Small intestine (tissue), 7 donors: ENCODE results near the gene IGLON5. TPM values are rescaled to one million over a fixed set of nuclear protein-coding genes. Genes with fewer than 3 reads are reported as not detected.

Experiments
- DNase-seq, 2 donors: peaks; one replicate each; pipeline versions ENCODE4 v3.0.0 to v3.0.0-alpha.2; 2013
- FAIRE-seq: peaks from 2 replicates; lab custom pipeline; 2012; peaks lifted over from hg19 to GRCh38; lab: Jason Lieb, UNC
- H3K27ac ChIP-seq, 3 donors: one replicate each; pipeline ENCODE4 v1.5.1; 2013; ENCODE audit warnings: low read length in 2 of 3, mild to moderate bottlenecking in 2 of 3, control low read depth in 1 of 3, inconsistent platforms in 1 of 3, low read depth in 1 of 3, moderate library complexity in 1 of 3
- H3K27me3 ChIP-seq, 3 donors: one replicate each; pipeline ENCODE4 v1.6.1; 2013; ENCODE audit warnings: low read length in 3 of 3, inconsistent platforms in 1 of 3; ENCODE audit not compliant: control insufficient read depth in 3 of 3, insufficient read depth in 3 of 3
- H3K36me3 ChIP-seq, 3 donors: one replicate each; pipeline ENCODE4 v1.6.1; 2013; ENCODE audit warnings: low read length in 3 of 3, inconsistent platforms in 1 of 3, low read depth in 1 of 3, mild to moderate bottlenecking in 1 of 3, moderate library complexity in 1 of 3; ENCODE audit not compliant: control insufficient read depth in 3 of 3, insufficient read depth in 2 of 3
- H3K4me1 ChIP-seq, 3 donors: one replicate each; pipeline ENCODE4 v1.6.1; 2013; ENCODE audit warnings: low read length in 2 of 3, inconsistent platforms in 1 of 3, low read depth in 1 of 3, mild to moderate bottlenecking in 1 of 3, moderate library complexity in 1 of 3; ENCODE audit not compliant: control insufficient read depth in 3 of 3, insufficient read depth in 2 of 3
- H3K4me3 ChIP-seq, 3 donors: one replicate each; pipeline ENCODE4 v1.5.1; 2013; ENCODE audit warnings: low read length in 3 of 3, control low read depth in 1 of 3, inconsistent platforms in 1 of 3, low read depth in 1 of 3, mild to moderate bottlenecking in 1 of 3, moderate library complexity in 1 of 3
- H3K9me3 ChIP-seq, 2 donors: one replicate each; pipeline ENCODE4 v1.6.1; 2013; ENCODE audit warnings: low read depth in 1 of 2, low read length in 1 of 2; ENCODE audit not compliant: control insufficient read depth in 2 of 2, insufficient read depth in 1 of 2
- WGBS, 3 donors: extraction: QIAGEN DNeasy Blood & Tissue Kit; methylation state at CpG; one replicate each; pipeline ENCODE4 v1.1.7; 2013; 5-methylcytosine and 5-hydroxymethylcytosine counted together
- polyA plus RNA-seq, 4 donors: library from polyadenylated mRNA; stranded (reverse) in 3 of 4; unstranded in 1 of 4; fragments of 200-250 nt in 3 of 4; fragments of 120-200 nt in 1 of 4; gene quantifications; one replicate each; pipeline versions ENCODE4 v1.2.1 to v1.2.3, GENCODE V29; 2013
- donor health status: healthy with polysubstance abuse.
- donor health status: control.
- donor health status: control.
- donor health status: Bipolar disorder and iron deficiency.
- donor health status: healthy.

IGLON5 gene
- polyA plus RNA-seq, 4 donors, result 1.1 to 1.3 TPM; not detected in 2

- WGBS, 3 donors, result 89% methylated on average over 7 of the region's 7 CpGs
Measured at GRCh38 chr19:51357952-51358351, 46.5 kb downstream of the IGLON5 start.

GRCh38 chr19:51359294-51359693, 47.9 kb downstream of the IGLON5 start:
- H3K9me3 ChIP-seq, result no peaks in the 10 kb centered on the region
- no peak overlapping the region for H3K27ac ChIP-seq
- 92 to 97% (median 94%) methylated on average over 4 of the region's 4 CpGs for WGBS, 3 donors
- peaks cover 0 to 30% (median 3%) of the 10 kb centered on the region in 3 donors for H3K4me1 ChIP-seq
- H3K27me3 ChIP-seq, result no peaks in the 10 kb centered on the region
- no peak overlapping the region for H3K4me3 ChIP-seq
- peaks cover 0 to 27% (median 0%) of the 10 kb centered on the region in 3 donors for H3K36me3 ChIP-seq
- DNase-seq (no peak), FAIRE-seq (no peak)

More at GRCh38 chr19:51357952-51358351, 46.5 kb downstream of the IGLON5 start:
- no peak for FAIRE-seq
- no peak for DNase-seq
- Histone ChIP-seq H3K9me3 (no peaks in the 10 kb centered on the region), H3K27ac (no peak overlapping the region), H3K4me3 (no peak overlapping the region), H3K27me3 (no peaks in the 10 kb centered on the region), H3K36me3 (peaks cover 0 to 32% (median 0%) of the 10 kb centered on the region in 3 donors), H3K4me1 (peaks cover 0 to 16% (median 3%) of the 10 kb centered on the region in 3 donors)

- Histone ChIP-seq H3K4me1 (peaks cover 0 to 34% (median 3%) of the 10 kb centered on the region in 3 donors), H3K36me3 (peaks cover 0 to 31% (median 0%) of the 10 kb centered on the region in 3 donors), H3K4me3 (no peak overlapping the region), H3K27me3 (no peaks in the 10 kb centered on the region), H3K9me3 (no peaks in the 10 kb centered on the region), H3K27ac (peak overlapping the region in 1 of 3 donors; percentile 45)
- 71 to 85% (median 75%) methylated on average over 13 of the region's 13 CpGs for WGBS, 3 donors
- FAIRE-seq (no peak), DNase-seq (peak in 1 of 2 donors; percentile 57)
Measured at GRCh38 chr19:51361239-51361638, 49.8 kb downstream of the IGLON5 start.

GRCh38 chr19:51364200-51365106, 53.0 kb downstream of the IGLON5 start:
- peak in 1 of 2 donors; percentile 33 for DNase-seq
- FAIRE-seq, result no peak
- WGBS, 3 donors, result 60 to 75% (median 63%) methylated on average over 15 of the region's 15 CpGs
- H3K27ac ChIP-seq, result peak overlapping the region; percentile 16 to 95 (median 28)
- no peak overlapping the region for H3K4me3 ChIP-seq
- H3K36me3 ChIP-seq, result peaks cover 0 to 19% (median 0%) of the 10 kb centered on the region in 3 donors
- H3K4me1 ChIP-seq, result peaks cover 0 to 40% (median 3%) of the 10 kb centered on the region in 3 donors
- no peaks in the 10 kb centered on the region for H3K27me3 ChIP-seq
- no peaks in the 10 kb centered on the region for H3K9me3 ChIP-seq

GRCh38 chr19:51365211-51365964, 53.9 kb downstream of the IGLON5 start:
- peaks cover 0 to 40% (median 3%) of the 10 kb centered on the region in 3 donors for H3K4me1 ChIP-seq
- FAIRE-seq, result no peak
- no peaks in the 10 kb centered on the region for H3K27me3 ChIP-seq
- WGBS, 3 donors, result 9 to 20% (median 14%) methylated on average over 10 of the region's 10 CpGs
- peak overlapping the region; percentile 63 to 98 (median 81) for H3K4me3 ChIP-seq
- DNase-seq, result peak; percentile 66 to 81
- H3K9me3 ChIP-seq, result no peaks in the 10 kb centered on the region
- H3K36me3 ChIP-seq, result peaks cover 0 to 13% (median 0%) of the 10 kb centered on the region in 3 donors
- H3K27ac ChIP-seq, result peak overlapping the region; percentile 94 to 97 (median 97)

- FAIRE-seq, result no peak
- H3K4me1 ChIP-seq, result peaks cover 0 to 40% (median 3%) of the 10 kb centered on the region in 3 donors
Measured at GRCh38 chr19:51365965-51366388, 54.5 kb downstream of the IGLON5 start, which contains the start of gene ETFB. ETFB (minus strand) TSS chr19:51366388; CDS start chr19:51366326, 62 bp downstream.

GRCh38 chr19:51366389-51367254, 55.2 kb downstream of the IGLON5 start:
- Histone ChIP-seq H3K4me1 (peaks cover 0 to 36% (median 3%) of the 10 kb centered on the region in 3 donors), H3K4me3 (peak overlapping the region; percentile 63 to 98 (median 81)), H3K9me3 (no peaks in the 10 kb centered on the region), H3K36me3 (peaks cover 0 to 7% (median 0%) of the 10 kb centered on the region in 3 donors), H3K27me3 (no peaks in the 10 kb centered on the region), H3K27ac (peak overlapping the region; percentile 93 to 97 (median 97))
- no peak for FAIRE-seq
- WGBS, 3 donors, result 0 to 1% (median 1%) methylated on average over 52 to 54 of the region's 54 CpGs
- DNase-seq, result peak; percentile 99 to 100

More at GRCh38 chr19:51365965-51366388, 54.5 kb downstream of the IGLON5 start, which contains the start of gene ETFB:
- no peak for DNase-seq
- no peaks in the 10 kb centered on the region for H3K27me3 ChIP-seq
- peak within 1 kb of the TSS; percentile 63 to 98 (median 81) for H3K4me3 ChIP-seq
- no peaks in the 10 kb centered on the region for H3K9me3 ChIP-seq
- peaks cover 0 to 11% (median 0%) of the 10 kb centered on the region in 3 donors for H3K36me3 ChIP-seq
- H3K27ac ChIP-seq, result peak within 1 kb of the TSS; percentile 94 to 97 (median 97)
- 0 to 1% (median 0%) methylated on average over 27 of the region's 27 CpGs for WGBS, 3 donors
